ENCODE measurements around the gene IRX6.

Gene IRX6

DNA sequence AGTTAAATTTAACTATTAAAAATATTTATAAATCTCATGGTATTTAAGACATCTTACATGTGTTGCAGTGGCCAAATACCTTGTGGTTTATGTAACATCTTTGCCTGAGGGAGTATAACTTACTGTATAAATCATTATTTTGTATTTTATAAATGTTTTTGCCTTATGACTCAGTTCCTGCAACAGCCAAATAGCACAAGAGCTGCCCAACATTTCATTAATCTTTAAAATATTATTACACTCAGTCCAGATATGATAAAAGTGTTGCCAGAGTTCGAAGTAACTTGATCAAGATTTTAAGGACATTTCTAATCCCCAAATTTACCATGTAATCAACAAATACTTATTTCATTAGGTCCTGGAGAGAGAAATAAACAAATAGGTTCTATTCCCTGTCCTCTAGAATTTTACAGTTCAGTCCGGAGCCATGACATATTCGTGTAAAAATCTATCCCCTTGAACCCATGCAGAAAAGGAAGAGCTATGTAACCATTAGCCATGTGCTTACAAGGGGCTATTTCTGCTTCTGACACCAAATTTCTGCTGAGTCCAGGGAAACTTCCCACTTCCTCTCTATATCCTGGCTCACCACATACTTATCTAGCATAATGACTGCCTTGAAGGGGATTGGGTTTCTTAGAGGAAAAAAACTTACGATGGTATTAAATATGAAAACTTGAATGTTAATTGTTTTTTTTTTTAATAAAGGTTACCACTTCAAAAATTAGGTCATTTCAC lies 44.0 kb downstream of the IRX6 start:
- DNase-seq, result no peak

- DNase-seq, result no peak
Observed at GRCh38 chr16:55369151-55369550, 45.1 kb downstream of the IRX6 start.

DNA sequence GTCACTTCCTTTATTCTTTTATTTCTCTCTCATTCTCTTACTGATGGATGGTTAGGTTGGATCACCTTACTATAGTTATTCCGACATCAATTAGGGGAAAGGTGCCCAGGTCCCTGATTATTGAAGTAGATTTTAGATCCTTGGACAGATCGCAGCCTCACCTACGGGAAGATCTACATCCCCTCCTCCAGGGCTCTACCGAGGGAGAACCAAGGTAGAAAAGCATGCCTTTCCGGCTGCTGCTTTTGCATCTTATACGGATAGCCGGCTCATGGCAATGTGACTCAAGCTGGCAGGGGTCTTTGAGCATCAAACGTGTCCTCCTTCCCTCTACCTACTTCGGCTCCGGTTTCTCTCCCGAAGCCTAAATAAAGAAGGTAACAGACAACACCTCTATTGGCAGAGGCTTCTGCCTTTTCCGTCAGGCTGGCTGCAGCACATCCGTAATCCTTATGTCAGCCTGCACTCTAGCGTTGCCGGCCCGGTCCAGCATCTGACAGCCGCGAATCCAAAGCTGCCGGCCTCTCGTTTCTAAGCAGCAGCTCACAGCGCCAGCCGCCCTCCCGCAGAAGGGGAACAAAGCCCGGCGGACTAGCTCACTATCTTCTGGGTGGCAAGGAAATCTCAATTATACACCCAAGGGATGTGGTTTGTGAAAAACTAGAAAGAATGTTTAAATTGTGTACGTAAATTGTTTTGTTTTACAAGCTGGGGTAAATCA lies 46.9 kb downstream of the IRX6 start:
- DNase-seq, result peak; percentile 40

GRCh38 chr16:55372792-55373488 lies 48.9 kb downstream of the IRX6 start:
- no peak for DNase-seq

DNA sequence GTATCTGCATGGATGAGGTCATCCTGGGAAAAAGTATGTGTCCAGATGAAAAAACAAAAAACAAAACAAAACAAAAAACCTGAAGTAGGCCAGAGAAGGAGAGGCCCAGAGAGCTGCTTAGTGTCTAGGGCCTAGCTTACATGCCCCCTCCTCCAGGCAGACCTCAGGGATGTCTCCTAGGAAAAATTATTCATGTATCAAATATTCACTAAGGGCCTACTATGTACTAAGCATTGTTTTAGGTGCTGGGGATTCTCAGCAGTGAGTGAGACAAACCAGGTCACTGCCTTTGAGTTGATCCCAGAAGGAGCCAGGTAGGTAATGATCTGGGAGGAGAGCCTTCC lies 49.5 kb downstream of the IRX6 start:
- DNase-seq, result no peak

DNA sequence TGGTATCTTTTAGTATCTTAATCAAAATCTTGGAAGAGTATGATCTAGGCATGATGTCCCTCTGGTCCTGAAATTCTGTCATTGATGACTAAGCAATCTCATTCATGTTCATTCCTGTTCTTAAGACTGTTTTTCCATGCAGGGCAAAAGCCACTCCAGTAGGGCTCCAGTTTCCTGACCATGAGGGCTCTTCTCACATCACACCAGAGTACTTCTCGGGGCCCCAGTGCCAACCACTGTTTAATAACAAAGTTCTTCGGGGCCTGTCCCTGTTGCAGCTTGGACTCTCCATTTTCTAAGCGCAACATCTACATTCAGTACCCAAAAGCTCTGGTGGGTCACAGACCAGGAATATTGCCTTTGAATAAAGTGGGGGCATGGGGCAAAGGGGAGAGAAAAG lies 52.0 kb downstream of the IRX6 start:
- DNase-seq, result no peak

GRCh38 chr16:55376567-55377167 lies 52.7 kb downstream of the IRX6 start:
- DNase-seq, result no peak

DNA sequence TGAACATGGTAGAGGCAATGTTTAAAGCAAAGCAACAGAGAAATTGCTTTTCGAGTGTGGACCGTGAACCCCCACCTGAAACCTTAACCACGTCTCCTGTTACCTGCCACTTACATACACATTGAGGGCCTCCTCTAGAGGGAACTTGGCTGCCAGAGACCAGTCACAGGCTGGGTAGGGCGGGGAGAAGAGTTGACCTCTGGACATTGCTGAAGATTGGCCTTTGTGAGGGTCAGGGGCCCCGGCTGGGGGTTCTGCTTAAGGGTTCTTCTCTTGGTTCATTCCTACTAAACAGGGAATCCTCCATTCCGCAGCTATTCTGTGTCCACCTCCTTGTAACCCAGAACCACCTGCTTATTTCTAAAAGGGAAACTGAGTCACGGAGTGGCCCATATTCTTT lies 53.8 kb downstream of the IRX6 start:
- no peak for DNase-seq

GRCh38 chr16:55378616-55379015 lies 54.6 kb downstream of the IRX6 start:
- no peak for DNase-seq

DNA sequence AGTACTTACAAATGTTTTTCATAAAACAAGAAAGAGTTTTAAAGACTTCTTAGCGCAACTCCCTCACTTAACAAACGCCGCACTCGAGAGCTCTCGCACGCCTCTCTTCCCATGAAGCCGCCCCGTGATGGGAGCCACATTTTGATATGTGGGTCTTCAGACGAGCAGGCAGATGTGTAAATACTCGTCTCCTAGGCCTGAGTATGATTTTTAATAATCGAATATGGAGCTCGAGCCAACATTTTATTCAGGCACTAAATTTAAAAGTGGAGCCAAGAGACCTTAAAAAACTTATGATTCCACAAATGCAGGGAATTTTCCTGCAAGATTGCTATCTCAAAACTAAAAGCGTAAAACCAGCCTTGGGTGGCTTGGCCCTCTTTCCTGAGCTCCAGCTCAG lies 55.4 kb downstream of the IRX6 start:
- no peak for DNase-seq

GRCh38 chr16:55379876-55380390 lies 55.9 kb downstream of the IRX6 start:
- no peak for DNase-seq

Measured in DMS153 (cell line).